Loucy (cell line): ENCODE results near the gene FBXO4.

Source experiments
- H2AFZ ChIP-seq: fragments of 200-600 bp; sonication (generic); 2 replicates; pipeline ENCODE4 v1.6.0; 2016; ENCODE audit warnings: antibody characterized with exemption, mild to moderate bottlenecking, low read length, moderate library complexity
- H3F3A ChIP-seq: fragments of 200-600 bp; 2 replicates; pipeline ENCODE4 v1.6.0; 2016; ENCODE audit warnings: antibody characterized with exemption, low read depth, mild to moderate bottlenecking
- H3K27me3 ChIP-seq: fragments of 200-600 bp; sonication (generic); 2 replicates; pipeline ENCODE4 v1.6.1; 2014; ENCODE audit warnings: low read length, mild to moderate bottlenecking; ENCODE audit not compliant: insufficient read depth, poor library complexity, severe bottlenecking
- H3K36me3 ChIP-seq: fragments of 200-600 bp; sonication (generic); 2 replicates; pipeline ENCODE4 v1.6.1; 2016; ENCODE audit warnings: low read length; ENCODE audit not compliant: insufficient read depth
- H3K4me1 ChIP-seq: fragments of 200-600 bp; sonication (generic); 2 replicates; pipeline ENCODE4 v1.5.1; 2014; ENCODE audit warnings: low read length, mild to moderate bottlenecking; ENCODE audit not compliant: insufficient read depth, poor library complexity, severe bottlenecking
- H3K4me2 ChIP-seq: fragments of 200-600 bp; sonication (generic); 2 replicates; pipeline ENCODE4 v1.6.0; 2014; ENCODE audit warnings: antibody characterized with exemption, low read length, low read depth, mild to moderate bottlenecking; ENCODE audit not compliant: poor library complexity, severe bottlenecking
- H3K4me3 ChIP-seq: fragments of 200-600 bp; sonication (generic); 2 replicates; pipeline ENCODE4 v1.5.1; 2014; ENCODE audit warnings: low read length, mild to moderate bottlenecking, mixed read lengths; ENCODE audit not compliant: poor library complexity, severe bottlenecking
- H3K79me2 ChIP-seq: fragments of 200-600 bp; sonication (generic); 2 replicates; pipeline ENCODE4 v1.6.1; 2014; ENCODE audit warnings: low read length; ENCODE audit not compliant: insufficient read depth
- H3K9ac ChIP-seq: fragments of 200-600 bp; sonication (generic); 2 replicates; pipeline ENCODE4 v1.6.0; 2014; ENCODE audit warnings: mild to moderate bottlenecking, low read depth, low read length, moderate library complexity; ENCODE audit not compliant: poor library complexity, severe bottlenecking
- H3K9me2 ChIP-seq: fragments of 200-600 bp; sonication (generic); replicated peaks from 2 replicates; pipeline ENCODE4 v1.6.1; 2016; ENCODE audit warnings: low read depth, low read length, mixed read lengths
- H3K9me3 ChIP-seq: fragments of 200-600 bp; sonication (generic); 2 replicates; pipeline ENCODE4 v1.6.1; 2014; ENCODE audit warnings: mild to moderate bottlenecking, antibody characterized with exemption, low read length, low read depth; ENCODE audit not compliant: insufficient read depth
- H4K20me1 ChIP-seq: fragments of 200-600 bp; sonication (generic); 2 replicates; pipeline ENCODE4 v1.6.0; 2014; ENCODE audit warnings: antibody characterized with exemption, low read length, mild to moderate bottlenecking; ENCODE audit not compliant: insufficient read depth, poor library complexity, severe bottlenecking
- EZH2phosphoT487 ChIP-seq: fragments of 200-600 bp; IDR thresholded peaks from 2 replicates; pipeline ENCODE4 v1.6.1; 2018; ENCODE audit warnings: antibody characterized with exemption, mild to moderate bottlenecking, moderate library complexity, borderline replicate concordance
- TF ChIP-seq, protein P1 (sequence below): fragments of 200-600 bp; sonication (generic); conservative IDR thresholded peaks from 2 replicates; pipeline ENCODE4 v1.5.1; 2014; ENCODE audit warnings: mild to moderate bottlenecking, antibody characterized with exemption, low read length

FBXO4 gene

DNA sequence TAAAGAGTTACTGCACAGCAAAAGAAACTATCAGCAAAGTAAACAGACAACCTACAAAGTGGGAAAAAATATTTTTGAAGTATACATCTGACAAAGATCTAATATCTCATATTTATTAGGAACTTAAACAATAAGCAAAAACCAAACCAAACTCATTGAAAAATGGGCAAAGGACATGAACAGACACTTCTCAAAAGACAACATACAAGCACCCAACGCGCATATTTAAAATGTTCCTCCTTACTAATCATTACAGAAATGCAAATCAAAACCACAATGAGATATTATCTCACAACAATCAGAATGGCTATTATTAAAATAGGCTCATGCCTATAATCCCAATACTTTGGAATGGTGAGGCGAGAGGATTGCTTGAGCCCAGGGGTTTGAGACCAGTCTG is 48.0 kb downstream of the FBXO4 start:
- Histone ChIP-seq H3F3A (no peaks in the 10 kb centered on the region), H3K9me3 (no peaks in the 10 kb centered on the region), H3K36me3 (no peaks in the 10 kb centered on the region), H3K4me3 (no peak overlapping the region), H4K20me1 (no peaks in the 10 kb centered on the region), H3K4me1 (no peaks in the 10 kb centered on the region), H2AFZ (no peak overlapping the region), H3K79me2 (no peaks in the 10 kb centered on the region), H3K9ac (no peak overlapping the region), H3K27me3 (no peaks in the 10 kb centered on the region), H3K4me2 (no peak overlapping the region), H3K9me2 (no peaks in the 10 kb centered on the region)
- TF ChIP-seq EZH2phosphoT487, result no peak
- TF ChIP-seq, protein P1, sequence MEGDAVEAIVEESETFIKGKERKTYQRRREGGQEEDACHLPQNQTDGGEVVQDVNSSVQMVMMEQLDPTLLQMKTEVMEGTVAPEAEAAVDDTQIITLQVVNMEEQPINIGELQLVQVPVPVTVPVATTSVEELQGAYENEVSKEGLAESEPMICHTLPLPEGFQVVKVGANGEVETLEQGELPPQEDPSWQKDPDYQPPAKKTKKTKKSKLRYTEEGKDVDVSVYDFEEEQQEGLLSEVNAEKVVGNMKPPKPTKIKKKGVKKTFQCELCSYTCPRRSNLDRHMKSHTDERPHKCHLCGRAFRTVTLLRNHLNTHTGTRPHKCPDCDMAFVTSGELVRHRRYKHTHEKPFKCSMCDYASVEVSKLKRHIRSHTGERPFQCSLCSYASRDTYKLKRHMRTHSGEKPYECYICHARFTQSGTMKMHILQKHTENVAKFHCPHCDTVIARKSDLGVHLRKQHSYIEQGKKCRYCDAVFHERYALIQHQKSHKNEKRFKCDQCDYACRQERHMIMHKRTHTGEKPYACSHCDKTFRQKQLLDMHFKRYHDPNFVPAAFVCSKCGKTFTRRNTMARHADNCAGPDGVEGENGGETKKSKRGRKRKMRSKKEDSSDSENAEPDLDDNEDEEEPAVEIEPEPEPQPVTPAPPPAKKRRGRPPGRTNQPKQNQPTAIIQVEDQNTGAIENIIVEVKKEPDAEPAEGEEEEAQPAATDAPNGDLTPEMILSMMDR, result no peak

DNA sequence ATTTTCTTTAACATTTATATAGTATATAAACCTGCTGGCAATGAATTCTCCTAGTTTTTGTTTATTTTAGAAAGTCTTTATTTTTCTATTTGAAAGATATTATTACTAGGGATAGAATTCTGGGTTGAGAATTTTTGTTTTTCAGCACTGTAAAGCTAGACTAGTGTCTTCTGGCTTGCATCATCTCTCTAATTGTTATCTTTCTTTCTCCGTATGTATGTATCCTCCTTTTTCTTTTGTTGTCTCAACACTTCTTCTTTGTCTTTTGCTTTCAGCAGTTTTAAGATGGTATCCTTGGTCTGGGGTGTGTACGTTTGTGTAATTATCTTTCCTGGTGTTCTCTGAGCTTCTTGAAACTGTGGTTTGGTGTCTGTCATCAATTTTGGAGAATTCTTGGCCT is 48.8 kb downstream of the FBXO4 start:
- Histone ChIP-seq H4K20me1 (no peaks in the 10 kb centered on the region), H3K27me3 (no peaks in the 10 kb centered on the region), H3K4me3 (no peak overlapping the region), H3K4me1 (no peaks in the 10 kb centered on the region), H2AFZ (no peak overlapping the region), H3K9ac (no peak overlapping the region), H3F3A (no peaks in the 10 kb centered on the region), H3K79me2 (no peaks in the 10 kb centered on the region), H3K9me2 (no peaks in the 10 kb centered on the region), H3K4me2 (no peak overlapping the region), H3K36me3 (no peaks in the 10 kb centered on the region), H3K9me3 (no peaks in the 10 kb centered on the region)
- no peak for TF ChIP-seq EZH2phosphoT487
- TF ChIP-seq, protein P1, result no peak

DNA sequence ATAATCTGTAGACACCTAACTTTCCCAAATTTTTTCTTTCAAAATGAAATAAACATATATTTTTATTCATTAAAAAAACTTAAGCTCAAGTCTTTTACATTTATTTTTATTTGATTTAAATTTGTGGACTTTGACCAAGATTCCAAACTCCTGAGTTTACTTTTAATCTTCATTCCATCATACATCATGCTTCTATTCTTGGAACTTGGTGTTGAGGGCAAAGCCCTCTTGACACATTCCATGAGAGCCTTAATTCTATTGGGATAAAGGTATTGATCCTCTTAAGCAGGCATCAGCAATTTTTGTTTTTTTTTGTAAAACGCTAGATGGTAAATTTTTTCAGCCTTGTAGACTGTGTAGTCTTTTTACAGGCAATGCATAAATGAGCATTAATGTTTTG is 53.6 kb downstream of the FBXO4 start:
- no peaks in the 10 kb centered on the region for H3K79me2 ChIP-seq
- H3K9me2 ChIP-seq, result no peaks in the 10 kb centered on the region
- no peaks in the 10 kb centered on the region for H3F3A ChIP-seq
- H3K4me1 ChIP-seq, result no peaks in the 10 kb centered on the region
- no peak for TF ChIP-seq EZH2phosphoT487
- TF ChIP-seq, protein P1, result no peak
- no peaks in the 10 kb centered on the region for H3K36me3 ChIP-seq
- no peaks in the 10 kb centered on the region for H3K9me3 ChIP-seq
- no peak overlapping the region for H3K9ac ChIP-seq
- no peaks in the 10 kb centered on the region for H4K20me1 ChIP-seq
- no peak overlapping the region for H3K4me2 ChIP-seq
- no peak overlapping the region for H3K4me3 ChIP-seq
- no peak overlapping the region for H2AFZ ChIP-seq
- no peaks in the 10 kb centered on the region for H3K27me3 ChIP-seq
